WTC11 (cell line): ENCODE results near the gene SLC46A1. TPM values are rescaled to one million over a fixed set of nuclear protein-coding genes. Genes with fewer than 3 reads are reported as not detected.

Experiments used
- ATAC-seq: fragments of 200-7000 bp; cut with Tn5 transposase; 2 replicates; pipeline ENCODE4 v1.10.0; 2021; ENCODE audit warnings: mild to moderate bottlenecking, moderate library complexity
- CTCF ChIA-PET: fragments of 300-600 bp; sonication (Branson Sonifier 250); formaldehyde crosslinking; loops from one replicate; lab custom pipeline; 2021; ENCODE audit warnings: antibody characterized with exemption; lab: Charles Lee
- POLR2A ChIA-PET: fragments of 350-600 bp; sonication (Branson Sonifier 250); formaldehyde crosslinking; loops from one replicate; lab custom pipeline; 2021; ENCODE audit warnings: antibody characterized with exemption; lab: Charles Lee
- DNase-seq: peaks from one replicate; pipeline ENCODE4 v3.0.0; 2021; ENCODE audit warnings: low spot score
- H3K27ac Mint-ChIP-seq: 2 replicates; pipeline ENCODE4 v1.8.0; 2021; ENCODE audit warnings: mixed read lengths
- H3K27me3 Mint-ChIP-seq: 2 replicates; pipeline ENCODE4 v1.8.0; 2021; ENCODE audit warnings: low read depth, mild to moderate bottlenecking, moderate library complexity, mixed read lengths
- H3K36me3 Mint-ChIP-seq: 2 replicates; pipeline ENCODE4 v1.8.0; 2021; ENCODE audit warnings: mixed read lengths
- H3K4me1 Mint-ChIP-seq: 2 replicates; pipeline ENCODE4 v1.8.0; 2022; ENCODE audit warnings: mixed read lengths
- H3K4me3 Mint-ChIP-seq: 2 replicates; pipeline ENCODE4 v1.8.0; 2021; ENCODE audit warnings: mild to moderate bottlenecking, moderate library complexity, mixed read lengths
- H3K9me3 Mint-ChIP-seq: 2 replicates; pipeline ENCODE4 v1.8.0; 2021; ENCODE audit warnings: mixed read lengths
- ARID4B ChIP-seq: sonication (generic); formaldehyde crosslinking; IDR thresholded peaks from 2 replicates; pipeline ENCODE4 v1.8.0; 2023; ENCODE audit warnings: missing genetic modification reagents, mild to moderate bottlenecking, borderline replicate concordance
- ATF1 ChIP-seq: sonication (generic); formaldehyde crosslinking; IDR thresholded peaks from 2 replicates; pipeline ENCODE4 v1.8.1; 2023; ENCODE audit warnings: mild to moderate bottlenecking, moderate library complexity, missing genetic modification reagents
- CDX4 ChIP-seq: fragments of 250-450 bp; sonication (Bioruptor Pico); IDR thresholded peaks from 2 replicates; pipeline ENCODE4 v1.9.0; 2021; ENCODE audit warnings: moderate library complexity, mild to moderate bottlenecking, inconsistent platforms, borderline replicate concordance
- CREB1 ChIP-seq: sonication (generic); formaldehyde crosslinking; IDR thresholded peaks from 2 replicates; pipeline ENCODE4 v1.8.0; 2023; ENCODE audit warnings: mild to moderate bottlenecking, missing genetic modification reagents
- ESRRA ChIP-seq: sonication (generic); formaldehyde crosslinking; IDR thresholded peaks from 2 replicates; pipeline ENCODE4 v1.8.1; 2022; ENCODE audit warnings: mild to moderate bottlenecking, missing genetic modification reagents, borderline replicate concordance
- FOXP1 ChIP-seq: sonication (generic); formaldehyde crosslinking; IDR thresholded peaks from 2 replicates; pipeline ENCODE4 v1.8.0; 2022; ENCODE audit warnings: missing genetic modification reagents, mild to moderate bottlenecking, moderate library complexity, borderline replicate concordance
- MXD4 ChIP-seq: fragments of 250-450 bp; sonication (Bioruptor Pico); IDR thresholded peaks from 2 replicates; pipeline ENCODE4 v1.8.0; 2021; ENCODE audit warnings: mild to moderate bottlenecking, moderate library complexity, borderline replicate concordance
- MYBL2 ChIP-seq: sonication (generic); formaldehyde crosslinking; IDR thresholded peaks from 2 replicates; pipeline ENCODE4 v1.8.1; 2023; ENCODE audit warnings: mild to moderate bottlenecking, moderate library complexity, missing genetic modification reagents
- NFE2L1 ChIP-seq: sonication (generic); formaldehyde crosslinking; IDR thresholded peaks from 2 replicates; pipeline ENCODE4 v1.8.1; 2023; ENCODE audit warnings: missing genetic modification reagents
- PRDM15 ChIP-seq: sonication (generic); formaldehyde crosslinking; IDR thresholded peaks from 2 replicates; pipeline ENCODE4 v1.8.0; 2022; ENCODE audit warnings: missing genetic modification reagents
- SOX15 ChIP-seq: fragments of 250-450 bp; sonication (Bioruptor Pico); IDR thresholded peaks from 2 replicates; pipeline ENCODE4 v1.9.0; 2021; ENCODE audit warnings: mild to moderate bottlenecking
- TEAD1 ChIP-seq: sonication (generic); formaldehyde crosslinking; IDR thresholded peaks from 2 replicates; pipeline ENCODE4 v1.8.0; 2022; ENCODE audit warnings: mild to moderate bottlenecking, missing genetic modification reagents
- ZBTB43 ChIP-seq: sonication (generic); formaldehyde crosslinking; IDR thresholded peaks from 2 replicates; pipeline ENCODE4 v1.8.1; 2023; ENCODE audit warnings: mild to moderate bottlenecking, missing genetic modification reagents
- ZMAT4 ChIP-seq: fragments of 250-450 bp; sonication (Bioruptor Pico); IDR thresholded peaks from 2 replicates; pipeline ENCODE4 v1.9.0; 2021; ENCODE audit warnings: mild to moderate bottlenecking
- ZNF121 ChIP-seq: sonication (generic); formaldehyde crosslinking; IDR thresholded peaks from 2 replicates; pipeline ENCODE4 v1.8.0; 2023; ENCODE audit warnings: missing genetic modification reagents
- ZNF416 ChIP-seq: fragments of 250-450 bp; sonication (Bioruptor Pico); IDR thresholded peaks from 2 replicates; pipeline ENCODE4 v1.9.0; 2021; ENCODE audit warnings: mild to moderate bottlenecking, inconsistent platforms
- ZNF512 ChIP-seq: sonication (generic); formaldehyde crosslinking; IDR thresholded peaks from 2 replicates; pipeline ENCODE4 v1.8.1; 2022; ENCODE audit warnings: missing genetic modification reagents, borderline replicate concordance
- ZNF532 ChIP-seq: fragments of 250-450 bp; sonication (Bioruptor Pico); IDR thresholded peaks from 2 replicates; pipeline ENCODE4 v1.9.0; 2021; ENCODE audit warnings: mild to moderate bottlenecking, borderline replicate concordance
- total RNA-seq: library from RNA; stranded (reverse); gene quantifications from 3 replicates; pipeline ENCODE4 v1.2.3, GENCODE V29; 2021

The SLC46A1 gene
- total RNA-seq, 1 experiment from 2014 or later: 6.7 TPM

GRCh38 chr17:28384281-28385036 lies 21.6 kb downstream of the SLC46A1 start:
- Mint-ChIP-seq H3K36me3 (peaks cover 2% of the 10 kb centered on the region; the same call in 1 of the 2 replicates), H3K27me3 (peaks cover 83% of the 10 kb centered on the region), H3K9me3 (no peaks in the 10 kb centered on the region), H3K27ac (no peak overlapping the region), H3K4me1 (peaks cover 11% of the 10 kb centered on the region), H3K4me3 (peak overlapping the region; percentile 89)
- CTCF ChIA-PET: interaction anchor here (1.0 to 6.9 kb wide), 8 partner anchors 17 to 733 kb away, joined by 3 to 63 read pairs (median 4); partner anchors contain the start of gene POLDIP2
- ATAC-seq (peak; percentile 52), DNase-seq (peak; percentile 53)
- POLR2A ChIA-PET: interaction anchor here (1.3 kb wide), 1 partner anchor 23 kb away, joined by 3 read pairs; no protein-coding TSS in a partner anchor
- TF ChIP-seq CDX4 (no peak), CREB1 (CRISPR knock-in tag) (no peak), MXD4 (CRISPR knock-in tag) (no peak), ZNF532 (CRISPR knock-in tag) (no peak), ZNF416 (no peak), NFE2L1 (CRISPR knock-in tag) (no peak), PRDM15 (CRISPR knock-in tag) (no peak), FOXP1 (CRISPR knock-in tag) (no peak), ESRRA (CRISPR knock-in tag) (0 out of 2 replicates have a peak, but pooled peaks have one; percentile 35), ZMAT4 (CRISPR knock-in tag) (no peak), SOX15 (CRISPR knock-in tag) (no peak), ZNF121 (no peak), ZNF512 (CRISPR knock-in tag) (no peak), ATF1 (CRISPR knock-in tag) (no peak), MYBL2 (CRISPR knock-in tag) (no peak), TEAD1 (no peak), ARID4B (no peak; the same call in 1 of the 2 replicates), ZBTB43 (no peak)
